Activated naive CD4-positive, alpha-beta T cell treated with anti-CD3 and anti-CD28 coated beads for 36 hours (primary cell): ENCODE measurements around the gene FGF11. TPM values are rescaled to one million over a fixed set of nuclear protein-coding genes. Genes with fewer than 3 reads are reported as not detected.
A peak's percentile ranks its signal among the peaks of the same experiment; 100 is the strongest.

Experiments
- CTCF ChIA-PET: fragments of 350-600 bp; sonication (Branson Sonifier 250); formaldehyde crosslinking; loops from one replicate; lab custom pipeline; 2021; ENCODE audit warnings: antibody characterized with exemption; lab: Charles Lee
- DNase-seq: peaks from one replicate; pipeline ENCODE4 v3.0.0-alpha.2; 2020
- H3K27ac Mint-ChIP-seq: one replicate; pipeline ENCODE4 v1.8.0; 2021; ENCODE audit warnings: mild to moderate bottlenecking, mixed read lengths
- H3K27me3 Mint-ChIP-seq: one replicate; pipeline ENCODE4 v1.8.0; 2021; ENCODE audit warnings: low read depth, mixed read lengths
- H3K36me3 Mint-ChIP-seq: one replicate; pipeline ENCODE4 v1.8.0; 2021; ENCODE audit warnings: low read depth, mixed read lengths
- H3K4me1 Mint-ChIP-seq: one replicate; pipeline ENCODE4 v1.8.0; 2021; ENCODE audit warnings: low read depth, mixed read lengths
- H3K4me3 Mint-ChIP-seq: one replicate; pipeline ENCODE4 v1.8.0; 2021; ENCODE audit warnings: mild to moderate bottlenecking, moderate library complexity, mixed read lengths
- H3K9me3 Mint-ChIP-seq: one replicate; pipeline ENCODE4 v1.8.0; 2021; ENCODE audit warnings: mixed read lengths
- intact Hi-C: fragments of 100-400 bp; cut with micrococcal nuclease; formaldehyde crosslinking; loops from one replicate; pipeline ENCODE4 v1.15.1; 2023
- total RNA-seq, 2 experiments: library from RNA; stranded (reverse); gene quantifications; one replicate each; pipeline ENCODE4 v1.2.3, GENCODE V29; 2021

The FGF11 gene
- total RNA-seq, 2 experiments from 2014 or later: 1.3 to 1.6 TPM

- DNase-seq: no peak
- Mint-ChIP-seq H3K9me3 (no peaks in the 10 kb centered on the region), H3K4me1 (peaks cover 43% of the 10 kb centered on the region), H3K36me3 (no peaks in the 10 kb centered on the region), H3K27ac (no peak overlapping the region), H3K4me3 (peak overlapping the region; percentile 67), H3K27me3 (peaks cover 27% of the 10 kb centered on the region)
- intact Hi-C loops: loop anchor here (1.0 to 5.0 kb wide), 4 partner anchors 8 to 405 kb away; partner anchors contain the start of genes CHRNB1, FXR2 and SENP3
- CTCF ChIA-PET: interaction anchor here (0.6 to 5.3 kb wide), 28 partner anchors 8 to 250 kb away, joined by 3 to 34 read pairs (median 4); partner anchors contain the start of genes ACAP1, CHRNB1, POLR2A and SENP3
Measured at GRCh38 chr17:7437369-7437863, 1.9 kb upstream of the FGF11 start.

- Mint-ChIP-seq H3K9me3 (no peaks in the 10 kb centered on the region), H3K4me3 (peak overlapping the region; percentile 67), H3K27ac (no peak overlapping the region), H3K36me3 (no peaks in the 10 kb centered on the region), H3K4me1 (peaks cover 43% of the 10 kb centered on the region), H3K27me3 (peaks cover 32% of the 10 kb centered on the region)
- intact Hi-C loops: loop anchor here (1.0 to 5.0 kb wide), 4 partner anchors 7 to 404 kb away; partner anchors contain the start of genes CHRNB1, FXR2 and SENP3
- CTCF ChIA-PET: interaction anchor here (0.9 to 5.3 kb wide), 9 partner anchors 13 to 249 kb away, joined by 3 to 34 read pairs (median 6); partner anchors contain the start of genes POLR2A, TP53 and ZBTB4
- peak; percentile 75 for DNase-seq
Measured at GRCh38 chr17:7437950-7438614, 1.2 kb upstream of the FGF11 start.

GRCh38 chr17:7438656-7439460 is 454 bp upstream of the FGF11 start:
- no peak overlapping the region for H3K27ac Mint-ChIP-seq
- peaks cover 40% of the 10 kb centered on the region for H3K27me3 Mint-ChIP-seq
- intact Hi-C loops: loop anchor here (5.0 kb wide), 1 partner anchor 403 kb away; no protein-coding TSS in a partner anchor
- no peaks in the 10 kb centered on the region for H3K36me3 Mint-ChIP-seq
- H3K4me1 Mint-ChIP-seq: peaks cover 43% of the 10 kb centered on the region
- no peaks in the 10 kb centered on the region for H3K9me3 Mint-ChIP-seq
- CTCF ChIA-PET: interaction anchor here (0.9 to 5.3 kb wide), 10 partner anchors 12 to 248 kb away, joined by 3 to 34 read pairs (median 6); partner anchors contain the start of genes POLR2A, TP53 and ZBTB4
- no peak for DNase-seq
- H3K4me3 Mint-ChIP-seq: peak overlapping the region; percentile 67

DNA sequence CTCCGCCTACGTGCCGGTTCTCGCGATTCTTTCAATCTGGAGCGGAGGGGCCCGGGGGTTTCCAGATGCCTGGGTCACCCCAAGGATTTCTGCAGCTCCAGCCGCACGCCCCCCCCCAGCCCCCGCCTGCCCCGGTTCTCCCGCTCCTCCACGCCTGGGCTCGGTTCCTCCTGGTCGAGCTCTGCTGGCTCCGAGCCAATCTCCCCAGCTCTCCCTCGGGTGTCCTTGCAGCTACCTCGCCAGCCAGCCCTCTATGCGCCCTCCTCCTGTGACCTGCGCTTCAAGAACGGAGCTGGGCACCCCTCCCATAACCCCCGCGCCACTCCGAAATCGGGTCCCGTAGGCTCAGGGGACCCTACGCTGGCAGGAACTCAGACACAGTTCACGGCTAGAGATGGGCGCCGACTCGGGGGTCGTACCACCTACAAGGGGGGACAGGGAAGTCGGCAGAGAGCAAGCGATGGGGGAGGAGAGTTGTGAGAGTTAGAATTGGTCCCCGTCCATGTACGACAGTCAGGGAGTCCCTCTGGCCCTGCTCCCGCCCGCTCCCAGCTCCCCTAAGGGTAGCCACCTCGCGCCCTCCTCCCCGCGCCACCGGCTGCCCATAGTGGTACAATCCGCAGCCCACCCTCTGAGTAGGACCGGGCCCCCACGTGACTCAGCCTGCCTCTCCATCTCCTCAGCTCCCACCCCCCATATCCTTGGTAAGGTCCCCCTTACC is 961 bp downstream of the FGF11 start:
- H3K4me1 Mint-ChIP-seq: peaks cover 47% of the 10 kb centered on the region
- H3K27ac Mint-ChIP-seq: no peak overlapping the region
- peaks cover 52% of the 10 kb centered on the region for H3K27me3 Mint-ChIP-seq
- CTCF ChIA-PET: interaction anchor here (0.6 to 2.9 kb wide), 8 partner anchors 15 to 116 kb away, joined by 3 to 18 read pairs (median 4); no protein-coding TSS in a partner anchor
- peak overlapping the region; percentile 78 for H3K4me3 Mint-ChIP-seq
- H3K36me3 Mint-ChIP-seq: no peaks in the 10 kb centered on the region
- peak; percentile 59 for DNase-seq
- no peaks in the 10 kb centered on the region for H3K9me3 Mint-ChIP-seq
- intact Hi-C loops: no loop called here

- Mint-ChIP-seq H3K4me3 (peak overlapping the region; percentile 78), H3K36me3 (no peaks in the 10 kb centered on the region), H3K4me1 (peaks cover 52% of the 10 kb centered on the region), H3K9me3 (no peaks in the 10 kb centered on the region), H3K27me3 (peaks cover 57% of the 10 kb centered on the region), H3K27ac (no peak overlapping the region)
- no peak for DNase-seq
- CTCF ChIA-PET: interaction anchor here (0.6 to 2.9 kb wide), 7 partner anchors 45 to 148 kb away, joined by 3 to 18 read pairs (median 3); no protein-coding TSS in a partner anchor
- intact Hi-C loops: no loop called here
Measured at GRCh38 chr17:7440834-7441195, 1.5 kb downstream of the FGF11 start.

- CTCF ChIA-PET: interaction anchor here (1.0 to 2.0 kb wide), 6 partner anchors 44 to 161 kb away, joined by 3 to 4 read pairs (median 3); no protein-coding TSS in a partner anchor
- Mint-ChIP-seq H3K36me3 (no peaks in the 10 kb centered on the region), H3K27me3 (peaks cover 60% of the 10 kb centered on the region), H3K4me3 (no peak overlapping the region), H3K27ac (no peak overlapping the region), H3K9me3 (no peaks in the 10 kb centered on the region), H3K4me1 (peaks cover 53% of the 10 kb centered on the region)
- no peak for DNase-seq
- intact Hi-C loops: no loop called here
Measured at GRCh38 chr17:7441266-7441665, 2.0 kb downstream of the FGF11 start.

- Mint-ChIP-seq H3K4me1 (peaks cover 52% of the 10 kb centered on the region), H3K9me3 (no peaks in the 10 kb centered on the region), H3K27ac (no peak overlapping the region), H3K36me3 (peaks cover 1% of the 10 kb centered on the region), H3K4me3 (no peak overlapping the region), H3K27me3 (peaks cover 63% of the 10 kb centered on the region)
- CTCF ChIA-PET: interaction anchor here (1.1 to 2.0 kb wide), 2 partner anchors 89 to 162 kb away, joined by 3 to 4 read pairs; no protein-coding TSS in a partner anchor
- intact Hi-C loops: no loop called here
- DNase-seq: no peak
Measured at GRCh38 chr17:7442142-7442541, 2.8 kb downstream of the FGF11 start.

- Mint-ChIP-seq H3K4me3 (no peak overlapping the region), H3K36me3 (peaks cover 4% of the 10 kb centered on the region), H3K9me3 (no peaks in the 10 kb centered on the region), H3K27me3 (peaks cover 64% of the 10 kb centered on the region), H3K27ac (no peak overlapping the region), H3K4me1 (peaks cover 40% of the 10 kb centered on the region)
- intact Hi-C loops: no loop called here
- CTCF ChIA-PET: interaction anchor here (0.5 to 2.2 kb wide), 5 partner anchors 7 to 210 kb away, joined by 3 to 14 read pairs (median 4); partner anchors contain the start of gene SENP3
- DNase-seq: no peak
Measured at GRCh38 chr17:7443499-7444485, 4.5 kb downstream of the FGF11 start.

DNA sequence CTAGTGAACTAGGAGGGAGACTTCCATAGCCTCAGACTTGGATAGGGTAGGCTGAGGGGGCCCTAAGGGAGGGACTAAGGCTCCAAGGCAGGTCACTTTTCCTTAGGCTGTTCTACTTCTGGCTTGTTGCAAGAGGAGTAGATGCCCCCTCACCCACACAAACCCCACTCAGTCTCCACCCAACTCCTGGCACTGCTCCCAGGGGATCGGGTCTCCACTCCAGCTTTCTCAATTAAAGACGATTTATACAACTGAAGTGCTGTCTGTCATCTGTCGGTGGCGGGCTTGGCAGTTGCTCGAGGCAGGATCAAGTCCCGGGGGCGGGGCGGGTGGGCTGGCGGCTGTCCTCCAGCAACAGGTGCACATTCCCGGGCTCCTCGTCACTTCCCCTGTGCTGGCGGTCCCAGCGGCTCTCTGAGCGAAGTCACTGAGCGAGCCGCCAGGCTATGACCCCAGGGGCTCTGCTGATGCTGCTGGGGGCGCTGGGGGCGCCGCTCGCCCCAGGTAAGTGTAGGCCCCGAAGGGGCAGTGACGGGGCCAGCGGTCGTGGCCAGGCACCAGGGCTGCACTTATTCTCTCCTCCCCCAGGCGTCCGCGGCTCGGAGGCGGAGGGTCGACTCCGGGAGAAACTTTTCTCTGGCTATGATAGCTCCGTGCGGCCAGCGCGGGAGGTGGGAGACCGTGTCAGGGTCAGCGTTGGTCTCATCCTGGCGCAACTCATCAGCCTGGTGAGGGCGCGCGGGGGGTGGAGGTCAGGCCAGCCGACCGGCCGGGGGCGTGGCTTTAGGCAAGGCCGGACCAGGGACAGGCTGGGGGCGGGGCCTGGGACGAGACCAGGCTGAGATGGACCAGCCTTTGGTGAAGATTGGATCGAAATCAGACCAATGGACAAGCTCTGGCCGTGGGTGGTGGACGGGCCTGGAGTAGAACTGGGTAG is 5.6 kb downstream of the FGF11 start, which contains the start of gene CHRNB1:
Gene CHRNB1 (plus strand): TSS at position 380 of the 937 bp plus-strand sequence. CDS start 67 bp downstream, at position 447.
- no peaks in the 10 kb centered on the region for H3K9me3 Mint-ChIP-seq
- H3K36me3 Mint-ChIP-seq: peaks cover 5% of the 10 kb centered on the region
- DNase-seq: peak; percentile 28
- H3K4me1 Mint-ChIP-seq: peaks cover 35% of the 10 kb centered on the region
- H3K27ac Mint-ChIP-seq: no peak within 1 kb of the TSS
- CTCF ChIA-PET: interaction anchor here (0.5 to 2.2 kb wide), 4 partner anchors 8 to 208 kb away, joined by 3 to 14 read pairs (median 4); partner anchors contain the start of gene SENP3
- peak within 1 kb of the TSS; percentile 68 for H3K4me3 Mint-ChIP-seq
- peaks cover 60% of the 10 kb centered on the region for H3K27me3 Mint-ChIP-seq
- intact Hi-C loops: loop anchor here (1.0 kb wide), 1 partner anchor 8 kb away; no protein-coding TSS in a partner anchor
